Measurements from ENCODE around the gene RTL9.

GRCh38 chrX:110402850-110403221 lies 44.2 kb downstream of the RTL9 start:
- no peak for TF ChIP-seq CTCF (IDR thresholded peaks at IDR 0.05)
- no peak for TF ChIP-seq POLR2A (IDR thresholded peaks at IDR 0.05)
